Activated CD8-positive, alpha-beta memory T cell treated with anti-CD3 and anti-CD28 coated beads for 4 hours (primary cell): ENCODE results near the gene CYP24A1.
A peak's percentile ranks its signal among the peaks of the same experiment; 100 is the strongest.

ENCODE experiments used
- DNase-seq, 2 donors: peaks; one replicate each; pipeline ENCODE4 v3.0.0-alpha.2; 2020; ENCODE audit warnings: low read depth in 2 of 2

Gene CYP24A1

GRCh38 chr20:54173653-54174456 lies at the start of gene CYP24A1:
CYP24A1 (minus strand) TSS chr20:54173986; CDS start chr20:54173579, 407 bp downstream.
- no peak for DNase-seq

- DNase-seq = no peak
Observed at GRCh38 chr20:54223285-54223684, 49.5 kb upstream of the CYP24A1 start.

GRCh38 chr20:54221996-54222890 lies 48.5 kb upstream of the CYP24A1 start:
- DNase-seq = no peak

GRCh38 chr20:54221353-54221752 lies 47.6 kb upstream of the CYP24A1 start:
- DNase-seq = no peak

GRCh38 chr20:54220722-54221121 lies 46.9 kb upstream of the CYP24A1 start:
- no peak for DNase-seq

- DNase-seq = no peak
Observed at GRCh38 chr20:54219751-54220426, 46.1 kb upstream of the CYP24A1 start.

- no peak for DNase-seq
Observed at GRCh38 chr20:54218470-54218869, 44.7 kb upstream of the CYP24A1 start.

GRCh38 chr20:54217762-54218161 lies 44.0 kb upstream of the CYP24A1 start:
- no peak for DNase-seq

GRCh38 chr20:54215157-54215789 lies 41.5 kb upstream of the CYP24A1 start:
- no peak for DNase-seq

GRCh38 chr20:54214566-54214965 lies 40.8 kb upstream of the CYP24A1 start:
- DNase-seq = no peak

- no peak for DNase-seq
Observed at GRCh38 chr20:54212871-54213270, 39.1 kb upstream of the CYP24A1 start.

GRCh38 chr20:54212226-54212625 lies 38.4 kb upstream of the CYP24A1 start:
- DNase-seq = no peak

- no peak for DNase-seq
Observed at GRCh38 chr20:54209216-54209813, 35.5 kb upstream of the CYP24A1 start.

- DNase-seq = no peak
Observed at GRCh38 chr20:54208548-54209176, 34.9 kb upstream of the CYP24A1 start.

- DNase-seq = peak; percentile 47 to 50
Observed at GRCh38 chr20:54207743-54208547, 34.2 kb upstream of the CYP24A1 start, which contains the start of gene PFDN4. PFDN4 (plus strand) TSS chr20:54208087; CDS start chr20:54208101, 14 bp downstream.

GRCh38 chr20:54207053-54207742 lies 33.4 kb upstream of the CYP24A1 start:
- DNase-seq = no peak

GRCh38 chr20:54205450-54205849 lies 31.7 kb upstream of the CYP24A1 start:
- no peak for DNase-seq

- DNase-seq = no peak
Observed at GRCh38 chr20:54204481-54204880, 30.7 kb upstream of the CYP24A1 start.

- no peak for DNase-seq
Observed at GRCh38 chr20:54204063-54204462, 30.3 kb upstream of the CYP24A1 start.
